ENCODE results near the gene B4GALT2. TPM values are rescaled to one million over a fixed set of nuclear protein-coding genes. Genes with fewer than 3 reads are reported as not detected.

Gene B4GALT2
- total and polyA plus RNA-seq, 2 of the 4 experiments (the other 2 are of a cell fraction): 52.3 to 60.8 TPM

- H3K4me2 ChIP-seq (ENCODE audit: low read depth, low read length): no peak overlapping the region
- no peak overlapping the region for H2BK120ac ChIP-seq (ENCODE audit: low read depth, low read length)
- H3K23ac ChIP-seq (ENCODE audit: low read depth, low read length): no peak overlapping the region
- H3K9me3 ChIP-seq (ENCODE audit: control insufficient read depth, insufficient read depth, low read length): no peaks in the 10 kb centered on the region
- no peak overlapping the region for H2AK5ac ChIP-seq (ENCODE audit: low read depth, low read length)
- 0 out of 4 replicates have a peak, but pooled peaks cover 0 to 3% of the 10 kb centered on the region in 2 experiments for H3K79me1 ChIP-seq (ENCODE audit: low read depth in 1 of 2, low read length in 2 of 2)
- no TSS peak for BruUV-seq (replicated peaks)
- dilution Hi-C loops (cut with HindIII; ENCODE audit: low sequenced_read_pairs, unreplicated experiment) (no loop called here), in situ Hi-C loops (cut with MboI; ENCODE audit: low sequenced_read_pairs) (loop anchor here (25.0 kb wide), 1 partner anchor 425 kb away; the partner anchor contains the start of gene PTPRF), intact Hi-C loops (cut with micrococcal nuclease) (no loop called here)
- H3K18ac ChIP-seq (ENCODE audit: low read depth, low read length): no peak overlapping the region
- 88% methylated on average over 1 of the region's 2 CpGs; no CpG with 5 or more reads in 1 of the 2 experiments for WGBS, 2 experiments (ENCODE audit: extremely low coverage in 2 of 2, insufficient read length in 1 of 2)
- H2BK20ac ChIP-seq (ENCODE audit: low read depth, low read length): no peak overlapping the region
- no peak overlapping the region for H3K27ac ChIP-seq (ENCODE audit: insufficient read depth, low read length)
- H3K36me3 ChIP-seq (ENCODE audit: control insufficient read depth, insufficient read depth, low read length): peaks cover 48% of the 10 kb centered on the region
- peaks cover 7% of the 10 kb centered on the region; the same call in 1 of the 2 replicates for H4K20me1 ChIP-seq (ENCODE audit: insufficient read depth, low read length)
- H2AK9ac ChIP-seq (replicated peaks; ENCODE audit: low read depth, low read length, poor library complexity): no peak overlapping the region
- H3K4me3 ChIP-seq (ENCODE audit: insufficient read depth, low read depth, low read length): no peak overlapping the region
- CTCF ChIA-PET: no interaction called here
- DNase-seq: no peak
- no peak for ATAC-seq (ENCODE audit: low read depth)
- H3K56ac ChIP-seq (ENCODE audit: extremely low read depth, insufficient read depth, low read length): no peak overlapping the region
- no peak overlapping the region for H2BK15ac ChIP-seq (ENCODE audit: low read depth, low read length)
- no peak overlapping the region for H4K91ac ChIP-seq (ENCODE audit: insufficient read depth, low read depth, low read length)
- H2AFZ ChIP-seq (replicated peaks; ENCODE audit: low read length, poor library complexity): no peak overlapping the region
- TF ChIP-seq CEBPB (IDR thresholded peaks at IDR 0.05; ENCODE audit: low read depth, low read length) (no peak), ELK1 (IDR thresholded peaks at IDR 0.05; ENCODE audit: borderline replicate concordance, low read depth, low read length) (no peak), BHLHE40 (IDR thresholded peaks at IDR 0.05; ENCODE audit: low read depth, low read length) (no peak), MAZ (IDR thresholded peaks at IDR 0.05; ENCODE audit: borderline replicate concordance, low read depth, low read length) (no peak), CHD1 (IDR thresholded peaks at IDR 0.05; ENCODE audit: low read depth, low read length) (no peak), RCOR1 (IDR thresholded peaks at IDR 0.05; ENCODE audit: insufficient replicate concordance, low read length) (no peak), MAFK (IDR thresholded peaks at IDR 0.05; ENCODE audit: low read depth, low read length) (no peak), RFX5 (IDR thresholded peaks at IDR 0.05; ENCODE audit: low read depth, low read length) (no peak), POLR2A (IDR thresholded peaks at IDR 0.05; ENCODE audit: low read depth, low read length) (no peak), CTCF (conservative IDR thresholded peaks at IDR 0.05; ENCODE audit: low read depth, low read length) (no peak), SMC3 (IDR thresholded peaks at IDR 0.05; ENCODE audit: low read depth, low read length) (no peak), MXI1 (IDR thresholded peaks at IDR 0.05; ENCODE audit: borderline replicate concordance, low read depth, low read length) (no peak)
- H3K14ac ChIP-seq (replicated peaks; ENCODE audit: low read depth, low read length): no peak overlapping the region
- no peak overlapping the region for H2BK5ac ChIP-seq (ENCODE audit: low read depth, low read length, poor library complexity, severe bottlenecking)
- H3K9ac ChIP-seq (ENCODE audit: low read depth, low read length): no peak overlapping the region
- H3K9me1 ChIP-seq (ENCODE audit: insufficient read depth, low read length): peaks cover 13% of the 10 kb centered on the region
- no peaks in the 10 kb centered on the region for H3K4me1 ChIP-seq (ENCODE audit: control insufficient read depth, insufficient read depth, low read length)
- H4K8ac ChIP-seq (ENCODE audit: low read depth in 2 of 2, low read length in 2 of 2): no peak overlapping the region
- no peak overlapping the region for H3K4ac ChIP-seq (ENCODE audit: low read depth, low read length)
- no peak overlapping the region for H4K5ac ChIP-seq (ENCODE audit: low read depth, low read length)
- POLR2A ChIA-PET (ENCODE audit: unreplicated experiment): no interaction called here
- H3K27me3 ChIP-seq (ENCODE audit: control insufficient read depth, insufficient read depth, low read length): no peaks in the 10 kb centered on the region
These were observed 16.7 kb upstream of the B4GALT2 start for GRCh38 chr1:43962324-43962723.

All from IMR-90 (cell line).